ENCODE data around the gene CCL3. TPM values are rescaled to one million over a fixed set of nuclear protein-coding genes. Genes with fewer than 3 reads are reported as not detected.

Gene CCL3
- total and polyA plus RNA-seq, 4 donors = 0.92 to 5.6 (median 1.8) TPM

GRCh38 chr17:36127911-36128310 is 38.0 kb upstream of the CCL3 start:
- Histone ChIP-seq H3K36me3 (ENCODE audit: control insufficient read depth in 4 of 4, insufficient read depth in 3 of 4, low read depth in 1 of 4, low read length in 3 of 4) (no peaks in the 10 kb centered on the region), H3K27ac (ENCODE audit: low read depth in 1 of 2, low read length in 2 of 2) (no peak overlapping the region), H3K4me3 (ENCODE audit: low read depth in 1 of 3, low read length in 3 of 3) (no peak overlapping the region), H3K9me3 (ENCODE audit: control insufficient read depth in 4 of 4, low read length in 3 of 4) (peaks cover 11 to 24% (median 20%) of the 10 kb centered on the region in 4 donors), H3K4me1 (ENCODE audit: control insufficient read depth in 4 of 4, insufficient read depth in 4 of 4, low read length in 3 of 4) (peaks cover 0 to 6% (median 4%) of the 10 kb centered on the region in 4 donors), H3K9ac (ENCODE audit: low read depth in 1 of 2, low read length in 2 of 2) (no peak overlapping the region), H3K27me3 (ENCODE audit: control insufficient read depth in 4 of 4, insufficient read depth in 4 of 4, low read length in 3 of 4) (no peaks in the 10 kb centered on the region)
- no peak for TF ChIP-seq NR2F2 (IDR thresholded peaks at IDR 0.05)
- TF ChIP-seq TAF1 (conservative IDR thresholded peaks at IDR 0.05) = no peak
- no peak for TF ChIP-seq HNF4A (conservative IDR thresholded peaks at IDR 0.05)
- TF ChIP-seq REST (IDR thresholded peaks at IDR 0.05) = no peak
- TF ChIP-seq ZBTB33 (IDR thresholded peaks at IDR 0.05) = no peak
- no peak for TF ChIP-seq MAX (IDR thresholded peaks at IDR 0.05)
- no peak for TF ChIP-seq SP1 (IDR thresholded peaks at IDR 0.05)
- 89% methylated on average over 6 of the region's 6 CpGs for WGBS
- no peak for DNase-seq (ENCODE audit: low spot score)

GRCh38 chr17:36127199-36127893 is 37.4 kb upstream of the CCL3 start:
- Histone ChIP-seq H3K4me3 (ENCODE audit: low read depth in 1 of 3, low read length in 3 of 3) (peak overlapping the region in 1 of 3 donors; percentile 67), H3K9me3 (ENCODE audit: control insufficient read depth in 4 of 4, low read length in 3 of 4) (peaks cover 11 to 24% (median 20%) of the 10 kb centered on the region in 4 donors), H3K4me1 (ENCODE audit: control insufficient read depth in 4 of 4, insufficient read depth in 4 of 4, low read length in 3 of 4) (peaks cover 0 to 6% (median 4%) of the 10 kb centered on the region in 4 donors), H3K27ac (ENCODE audit: low read depth in 1 of 2, low read length in 2 of 2) (no peak overlapping the region), H3K36me3 (ENCODE audit: control insufficient read depth in 4 of 4, insufficient read depth in 3 of 4, low read depth in 1 of 4, low read length in 3 of 4) (no peaks in the 10 kb centered on the region), H3K9ac (ENCODE audit: low read depth in 1 of 2, low read length in 2 of 2) (no peak overlapping the region), H3K27me3 (ENCODE audit: control insufficient read depth in 4 of 4, insufficient read depth in 4 of 4, low read length in 3 of 4) (no peaks in the 10 kb centered on the region)
- 84% methylated on average over 7 of the region's 7 CpGs for WGBS
- DNase-seq (ENCODE audit: low spot score) = no peak
- TF ChIP-seq HNF4G (IDR thresholded peaks at IDR 0.05) (no peak), SP1 (IDR thresholded peaks at IDR 0.05) (no peak), HNF4A (conservative IDR thresholded peaks at IDR 0.05) (no peak), FOXA2 (IDR thresholded peaks at IDR 0.05) (no peak), RAD21 (IDR thresholded peaks at IDR 0.05) (no peak), REST (IDR thresholded peaks at IDR 0.05) (no peak), ATF3 (IDR thresholded peaks at IDR 0.05) (no peak), TAF1 (conservative IDR thresholded peaks at IDR 0.05) (no peak), GABPA (IDR thresholded peaks at IDR 0.05 in 1 of 2, conservative IDR thresholded peaks at IDR 0.05 in 1 of 2) (no peak), ZBTB33 (IDR thresholded peaks at IDR 0.05) (no peak), YY1 (IDR thresholded peaks at IDR 0.05) (no peak), EGR1 (IDR thresholded peaks at IDR 0.05; ENCODE audit: low read depth in 2 of 2) (no peak), FOXA1 (IDR thresholded peaks at IDR 0.05) (no peak), CTCF (IDR thresholded peaks at IDR 0.05; ENCODE audit: low read depth, low read length, missing input control) (no peak), MAX (IDR thresholded peaks at IDR 0.05) (no peak), JUND (IDR thresholded peaks at IDR 0.05) (no peak)

All from liver (tissue), 9 donors.